GM23338 (cell line): Measurements from ENCODE around the gene COMP. TPM values are rescaled to one million over a fixed set of nuclear protein-coding genes. Genes with fewer than 3 reads are reported as not detected.
"Not testable (repeated sequence)": the region's sequence is repeated elsewhere in the genome, so short reads cannot be mapped to it uniquely, and the experiment has no call there.

Experiments used
- ATAC-seq: fragments of 200-7000 bp; cut with Tn5 transposase; 3 replicates; pipeline ENCODE4 v1.9.1; 2020
- DNase-seq: peaks from one replicate; pipeline ENCODE4 v3.0.0-alpha.2; 2015; ENCODE audit warnings: low spot score
- H2AFZ ChIP-seq: fragments of 200-600 bp; sonication (generic); 2 replicates; pipeline ENCODE4 v1.8.0; 2016; ENCODE audit warnings: antibody characterized with exemption, mild to moderate bottlenecking, moderate library complexity
- H3F3A ChIP-seq: fragments of 200-600 bp; sonication (generic); replicated peaks from 2 replicates; pipeline ENCODE4 v1.8.0; 2017; ENCODE audit warnings: antibody characterized with exemption, mixed run types, low read depth
- H3K27ac ChIP-seq: fragments of 200-600 bp; sonication (generic); 2 replicates; pipeline ENCODE4 v1.6.1; 2016; ENCODE audit warnings: low read depth
- H3K27me3 ChIP-seq: fragments of 200-600 bp; sonication (generic); 2 replicates; pipeline ENCODE4 v1.8.0; 2016; ENCODE audit warnings: mild to moderate bottlenecking, mixed run types, moderate library complexity; ENCODE audit not compliant: insufficient read depth
- H3K36me3 ChIP-seq: fragments of 200-600 bp; sonication (generic); 2 replicates; pipeline ENCODE4 v1.8.0; 2016; ENCODE audit warnings: mild to moderate bottlenecking; ENCODE audit not compliant: insufficient read depth
- H3K4me1 ChIP-seq: fragments of 200-600 bp; sonication (generic); 2 replicates; pipeline ENCODE4 v1.8.0; 2016; ENCODE audit warnings: mild to moderate bottlenecking, moderate library complexity; ENCODE audit not compliant: insufficient read depth
- H3K4me2 ChIP-seq: fragments of 200-600 bp; sonication (generic); 2 replicates; pipeline ENCODE4 v1.7.1; 2017; ENCODE audit warnings: mixed run types
- H3K4me3 ChIP-seq: fragments of 200-600 bp; sonication (generic); 2 replicates; pipeline ENCODE4 v1.6.1; 2016; ENCODE audit warnings: mixed run types
- H3K79me2 ChIP-seq: fragments of 200-600 bp; sonication (generic); replicated peaks from 2 replicates; pipeline ENCODE4 v1.8.0; 2017; ENCODE audit warnings: mild to moderate bottlenecking; ENCODE audit not compliant: insufficient read depth
- H3K9me2 ChIP-seq: fragments of 200-600 bp; sonication (generic); 2 replicates; pipeline ENCODE4 v1.8.0; 2017; ENCODE audit not compliant: insufficient read depth
- H4K20me1 ChIP-seq: fragments of 200-600 bp; sonication (generic); replicated peaks from 2 replicates; pipeline ENCODE4 v1.8.0; 2017; ENCODE audit warnings: mild to moderate bottlenecking; ENCODE audit not compliant: insufficient read depth
- H3K27ac Mint-ChIP-seq: 2 replicates; pipeline ENCODE4 v1.8.0; 2020; ENCODE audit warnings: inconsistent platforms, mild to moderate bottlenecking, moderate library complexity, mixed read lengths
- H3K27me3 Mint-ChIP-seq: 3 replicates; pipeline ENCODE4 v1.8.0; 2022; ENCODE audit warnings: low read depth, mild to moderate bottlenecking, moderate library complexity, mixed read lengths, inconsistent platforms; ENCODE audit not compliant: insufficient read depth, poor library complexity
- H3K36me3 Mint-ChIP-seq: 3 replicates; pipeline ENCODE4 v1.8.0; 2021; ENCODE audit warnings: low read depth, mild to moderate bottlenecking, inconsistent platforms, moderate library complexity, mixed read lengths
- H3K4me1 Mint-ChIP-seq: 3 replicates; pipeline ENCODE4 v1.8.0; 2020; ENCODE audit warnings: mild to moderate bottlenecking, inconsistent platforms, mixed read lengths
- H3K4me3 Mint-ChIP-seq: 3 replicates; pipeline ENCODE4 v1.8.0; 2021; ENCODE audit warnings: moderate library complexity, mild to moderate bottlenecking, inconsistent platforms, mixed read lengths
- H3K9me3 Mint-ChIP-seq: 3 replicates; pipeline ENCODE4 v1.8.0; 2020; ENCODE audit warnings: moderate library complexity, mild to moderate bottlenecking, inconsistent platforms, mixed read lengths
- CTCF ChIP-seq, 2 experiments: fragments of 200-600 bp in 1 of 2; sonication (generic) in 1 of 2; conservative IDR thresholded peaks; 2 replicates each; pipeline versions ENCODE4 v1.5.1 to v1.6.1; 2016 to 2017; ENCODE audit warnings: antibody characterized with exemption in 2 of 2, low read depth in 2 of 2, mild to moderate bottlenecking in 2 of 2, moderate library complexity in 1 of 2
- EZH2 ChIP-seq: fragments of 200-600 bp; sonication (generic); IDR thresholded peaks from one replicate; pipeline ENCODE4 v1.8.0; 2017; ENCODE audit warnings: antibody characterized with exemption, mild to moderate bottlenecking, low read depth; ENCODE audit not compliant: unreplicated experiment
- NANOG ChIP-seq: IDR thresholded peaks from 2 replicates; pipeline ENCODE4 v1.6.1; 2016; ENCODE audit warnings: antibody characterized with exemption, borderline replicate concordance
- REST ChIP-seq: IDR thresholded peaks from one replicate; pipeline ENCODE4 v1.6.1; 2018; ENCODE audit warnings: antibody characterized with exemption; ENCODE audit not compliant: unreplicated experiment
- ZNF114 ChIP-seq: fragments of 250-450 bp; sonication (Bioruptor Pico); IDR thresholded peaks from 2 replicates; pipeline ENCODE4 v1.5.0; 2020; ENCODE audit warnings: mild to moderate bottlenecking, moderate library complexity
- polyA plus RNA-seq: library from polyadenylated mRNA; unstranded; fragments of >200 nt; fragmentation: Nextera tagmentation; extraction: Ambion mirVana; gene quantifications from 2 replicates; pipeline ENCODE4 v1.2.1, GENCODE V29; 2016
- total RNA-seq: library from RNA; depleted of rRNA; stranded (reverse); fragments of >200 nt; shearing (Covaris generic); gene quantifications from 2 replicates; pipeline ENCODE4 v1.2.3, GENCODE V29; 2014

The COMP gene
- total and polyA plus RNA-seq, 2 experiments from 2014 or later: 0.58 to 0.63 TPM

- not testable (repeated sequence) for H3K4me1 Mint-ChIP-seq, H3K36me3 ChIP-seq, H3K27ac Mint-ChIP-seq, H2AFZ ChIP-seq, H3K4me2 ChIP-seq, H4K20me1 ChIP-seq, H3K4me3 Mint-ChIP-seq, H3K9me2 ChIP-seq, H3K27ac ChIP-seq, H3F3A ChIP-seq, H3K4me1 ChIP-seq, DNase-seq, H3K9me3 Mint-ChIP-seq, ATAC-seq, H3K79me2 ChIP-seq, H3K36me3 Mint-ChIP-seq, H3K4me3 ChIP-seq
- H3K27me3 Mint-ChIP-seq: peaks cover 13% of the 10 kb centered on the region
- peaks cover 50% of the 10 kb centered on the region for H3K27me3 ChIP-seq
These were observed 20.5 kb upstream of the COMP start for GRCh38 chr19:18811638-18812037.

GRCh38 chr19:18809149-18809868, 18.2 kb upstream of the COMP start:
- H3K27ac Mint-ChIP-seq: no peak overlapping the region
- no peaks in the 10 kb centered on the region for H4K20me1 ChIP-seq
- H3K4me1 ChIP-seq: no peaks in the 10 kb centered on the region
- H3K27ac ChIP-seq: no peak overlapping the region
- TF ChIP-seq ZNF114 (CRISPR knock-in tag): no peak
- no peak overlapping the region for H3K4me3 Mint-ChIP-seq
- H2AFZ ChIP-seq: no peak overlapping the region
- no peaks in the 10 kb centered on the region for H3K36me3 ChIP-seq
- peaks cover 41% of the 10 kb centered on the region for H3K27me3 ChIP-seq
- H3K9me2 ChIP-seq: no peaks in the 10 kb centered on the region
- H3K4me3 ChIP-seq: no peak overlapping the region
- H3K4me2 ChIP-seq: no peak overlapping the region
- H3K27me3 Mint-ChIP-seq: peaks cover 14% of the 10 kb centered on the region
- no peaks in the 10 kb centered on the region for H3F3A ChIP-seq
- H3K36me3 Mint-ChIP-seq: no peaks in the 10 kb centered on the region
- H3K9me3 Mint-ChIP-seq: no peaks in the 10 kb centered on the region
- ATAC-seq (no peak), DNase-seq (no peak)
- H3K4me1 Mint-ChIP-seq: no peaks in the 10 kb centered on the region
- no peaks in the 10 kb centered on the region for H3K79me2 ChIP-seq

- no peaks in the 10 kb centered on the region for H3K36me3 ChIP-seq
- no peaks in the 10 kb centered on the region for H3K4me1 Mint-ChIP-seq
- no peaks in the 10 kb centered on the region for H3K9me2 ChIP-seq
- no peaks in the 10 kb centered on the region for H3F3A ChIP-seq
- H3K27ac ChIP-seq: no peak overlapping the region
- no peak overlapping the region for H3K4me3 ChIP-seq
- H3K4me3 Mint-ChIP-seq: no peak overlapping the region
- TF ChIP-seq EZH2 (no peak), NANOG (no peak), REST (no peak), ZNF114 (CRISPR knock-in tag) (no peak), CTCF (conservative IDR thresholded peaks at IDR 0.05; ENCODE audit: low read depth in 2 of 2) (no peak)
- no peak for DNase-seq
- peaks cover 34% of the 10 kb centered on the region for H3K27me3 ChIP-seq
- H3K9me3 Mint-ChIP-seq: no peaks in the 10 kb centered on the region; the same call in 2 of the 3 replicates
- H3K4me1 ChIP-seq: no peaks in the 10 kb centered on the region
- no peak overlapping the region for H3K27ac Mint-ChIP-seq
- H3K4me2 ChIP-seq: no peak overlapping the region
- H4K20me1 ChIP-seq: no peaks in the 10 kb centered on the region
- no peak for ATAC-seq
- no peak overlapping the region for H2AFZ ChIP-seq
- no peaks in the 10 kb centered on the region for H3K36me3 Mint-ChIP-seq
- peaks cover 20% of the 10 kb centered on the region for H3K27me3 Mint-ChIP-seq
- no peaks in the 10 kb centered on the region for H3K79me2 ChIP-seq
These were observed 16.8 kb upstream of the COMP start for GRCh38 chr19:18807861-18808331.
